ENCODE measurements around the gene TMUB1.

GRCh38 chr7:151101621-151102396 lies 18.5 kb upstream of the TMUB1 start:
- TF ChIP-seq CTCF (conservative IDR thresholded peaks at IDR 0.05 in 1 of 2, IDR thresholded peaks at IDR 0.05 in 1 of 2; ENCODE audit: extremely low read depth in 1 of 2, insufficient read depth in 1 of 2, low read depth in 1 of 2, low read length in 2 of 2) = no peak
- no peak for TF ChIP-seq EZH2 (IDR thresholded peaks at IDR 0.05; ENCODE audit: borderline replicate concordance, low read length)

All from mammary epithelial cell (primary cell).